GM19240 (cell line): ENCODE data around the gene AEN.
"Not testable (repeated sequence)": the region's sequence is repeated elsewhere in the genome, so short reads cannot be mapped to it uniquely, and the experiment has no call there.

Source experiments
- DNase-seq: peaks from one replicate; pipeline ENCODE4 v3.0.0; 2011; ENCODE audit warnings: low spot score; ENCODE audit not compliant: insufficient read length

The AEN gene

DNA sequence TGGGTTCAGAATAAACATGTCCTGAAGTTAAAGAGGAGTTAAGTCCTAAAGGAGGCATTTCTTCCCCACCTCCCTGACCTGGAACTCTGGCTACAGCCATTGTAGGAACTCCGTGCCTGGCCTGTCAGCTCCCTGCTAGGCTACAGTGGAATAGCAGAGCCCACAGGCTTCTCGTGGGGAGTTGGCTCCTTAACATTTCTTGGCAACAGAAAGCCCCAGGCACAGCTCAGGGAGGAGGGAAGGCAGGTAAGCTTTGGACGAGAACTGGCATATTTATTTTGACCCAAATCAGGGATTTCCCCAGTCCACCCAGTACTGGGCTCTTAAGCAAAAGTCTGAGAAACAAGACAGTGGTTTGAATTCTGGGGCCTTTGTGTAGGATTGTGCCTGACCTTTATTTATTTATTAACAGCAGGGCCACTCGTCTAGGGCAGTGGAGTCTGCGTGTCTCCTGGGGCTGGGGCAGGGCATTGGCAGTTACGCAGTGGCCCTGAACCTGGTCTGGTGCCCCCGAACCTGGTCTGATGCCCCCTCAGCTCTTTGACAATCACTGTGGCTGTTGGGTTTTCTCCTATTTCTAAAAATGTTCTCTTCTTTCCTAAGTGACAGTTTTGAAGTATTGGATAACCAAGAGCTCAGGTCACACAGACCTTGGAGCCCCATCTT is 9.8 kb downstream of the AEN start:
- DNase-seq = no peak

DNA sequence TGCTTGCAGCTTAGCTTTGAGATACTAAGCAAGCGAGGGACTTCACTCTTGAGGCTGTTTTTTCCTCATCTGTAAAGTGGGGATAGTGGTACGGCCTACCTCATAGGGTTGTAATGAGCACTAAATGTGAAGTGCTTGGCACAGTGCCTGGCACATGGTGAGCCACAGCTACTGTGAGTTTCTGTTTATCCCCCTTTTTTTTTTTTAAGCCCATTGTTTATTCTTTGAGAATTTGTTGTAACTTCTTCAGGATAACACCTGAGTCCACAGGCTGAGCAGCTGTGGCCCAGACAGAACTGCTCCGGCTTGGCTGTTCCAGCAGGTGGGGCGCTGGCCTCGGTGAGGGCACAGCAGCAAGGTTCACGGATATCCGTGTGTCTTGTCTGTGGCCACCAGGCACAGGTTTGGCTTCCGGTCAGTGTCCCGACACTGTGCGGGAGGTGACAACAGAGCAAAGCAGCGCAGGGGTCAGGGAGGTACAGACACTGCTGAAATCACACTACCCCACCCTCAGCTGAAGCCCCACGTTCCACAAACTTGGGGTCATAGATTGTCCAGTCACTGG is 10.4 kb downstream of the AEN start:
- DNase-seq = no peak

DNA sequence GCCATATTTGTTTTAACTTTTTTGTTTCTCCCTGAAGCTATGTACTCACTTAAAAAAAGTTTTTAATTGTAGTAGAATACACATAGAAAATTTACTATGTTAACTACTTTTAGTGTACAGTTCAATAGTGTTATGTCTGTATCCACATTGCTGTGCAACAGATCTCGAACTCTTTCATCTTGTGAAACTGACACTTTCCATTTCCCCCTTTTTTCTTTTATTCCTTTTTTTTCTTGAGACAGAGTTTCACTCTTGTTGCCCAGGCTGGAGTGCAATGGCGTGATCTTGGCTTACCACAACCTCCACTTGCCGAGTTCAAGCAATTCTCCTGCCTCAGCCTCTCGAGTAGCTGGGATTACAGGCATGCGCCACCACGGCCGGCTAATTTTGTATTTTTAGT is 11.7 kb downstream of the AEN start:
- DNase-seq = not testable (repeated sequence)

DNA sequence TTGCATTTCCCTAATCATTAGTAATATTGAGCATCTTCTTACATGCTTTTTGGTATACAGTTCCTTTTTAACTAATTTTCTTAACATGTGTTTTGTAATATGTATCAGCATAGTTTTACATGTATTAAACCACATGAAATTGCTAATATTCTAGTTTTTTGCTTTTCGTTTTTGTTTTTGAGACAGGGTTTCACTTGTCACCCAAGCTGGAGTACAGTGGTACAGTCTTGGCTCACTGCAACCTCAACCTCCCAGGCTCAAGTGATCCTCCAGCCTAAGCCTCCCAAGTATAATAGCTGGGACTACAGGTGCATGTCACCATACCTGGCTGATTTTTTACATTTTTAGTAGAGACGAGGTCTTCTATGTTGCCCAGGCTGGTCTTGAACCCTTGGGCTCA is 13.3 kb downstream of the AEN start:
- no peak for DNase-seq

DNA sequence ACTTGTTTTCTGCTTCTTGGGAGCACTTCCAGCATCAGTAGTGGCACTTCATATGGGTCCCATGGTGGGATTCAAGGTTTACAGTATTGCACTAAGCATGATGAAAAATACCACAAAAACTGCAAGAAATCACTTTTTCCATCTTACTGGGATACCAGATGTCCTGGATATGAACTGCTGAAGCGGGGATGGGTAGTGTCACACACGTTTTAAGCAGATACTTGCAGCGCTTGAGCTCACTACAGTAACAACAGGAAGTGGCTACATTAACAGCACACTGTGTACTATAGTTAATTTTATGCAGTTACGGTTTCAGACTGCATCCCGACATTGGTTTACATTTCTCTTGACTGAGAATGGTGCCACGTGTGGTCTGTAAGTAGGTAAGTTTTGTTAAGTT is 14.2 kb downstream of the AEN start:
- DNase-seq = no peak

DNA sequence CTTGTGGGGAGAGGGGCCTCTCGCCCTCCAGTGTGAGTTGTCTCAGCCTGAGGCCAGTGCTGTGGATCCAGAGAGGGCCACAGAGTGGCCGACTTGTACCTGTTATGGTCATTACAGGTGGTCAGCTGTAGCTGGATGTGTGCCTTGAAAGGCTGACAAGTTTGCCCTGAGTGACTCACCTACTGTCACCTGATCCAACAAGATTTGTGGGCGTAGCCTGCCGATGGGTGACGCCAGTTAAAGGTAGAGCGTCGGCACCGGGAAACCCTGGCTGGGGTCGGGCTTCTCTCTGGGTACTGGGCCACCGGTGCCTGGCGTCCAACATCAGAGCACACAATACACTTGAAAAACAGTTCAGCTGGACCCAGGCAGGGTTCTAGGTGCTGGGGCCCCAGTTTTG is 14.9 kb downstream of the AEN start:
- no peak for DNase-seq

DNA sequence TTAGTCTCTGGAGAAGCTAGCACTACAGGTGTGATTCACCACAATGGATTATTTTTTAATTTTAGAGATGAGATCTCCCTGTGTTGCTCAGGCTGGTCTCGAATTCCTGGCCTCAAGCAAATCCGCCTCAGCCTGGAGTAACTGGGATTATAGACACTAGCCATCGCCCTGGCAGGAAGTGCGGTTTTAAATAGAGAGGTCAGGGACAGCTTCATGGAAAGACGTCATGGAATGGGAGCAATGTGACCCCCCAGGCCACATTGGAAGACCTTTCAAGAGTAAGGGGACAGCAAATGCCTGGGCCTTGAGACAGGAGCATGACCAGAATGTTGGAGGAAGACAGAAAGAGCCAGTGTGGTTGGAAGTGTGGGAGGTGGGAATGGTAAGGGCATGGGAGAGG is 15.5 kb downstream of the AEN start:
- DNase-seq = no peak

DNA sequence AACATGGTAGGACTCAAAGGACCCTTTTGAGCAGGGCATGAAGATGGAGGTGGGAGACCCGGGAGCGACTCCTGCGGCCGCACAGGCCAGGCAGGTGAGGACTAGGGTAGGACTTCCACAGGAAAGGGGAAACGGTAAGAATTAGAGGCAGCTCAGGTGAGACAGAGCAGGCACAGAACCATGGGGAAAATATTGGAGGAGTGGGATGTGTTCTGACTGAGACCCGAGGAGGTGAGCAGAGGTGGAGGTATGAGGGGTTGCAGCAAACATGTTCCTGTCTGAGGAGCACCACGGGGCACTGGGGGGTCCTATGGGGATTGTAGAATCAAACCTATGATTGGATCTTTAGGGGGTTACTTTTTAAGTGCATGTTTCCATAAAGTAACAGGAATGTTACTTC is 16.3 kb downstream of the AEN start:
- no peak for DNase-seq

DNA sequence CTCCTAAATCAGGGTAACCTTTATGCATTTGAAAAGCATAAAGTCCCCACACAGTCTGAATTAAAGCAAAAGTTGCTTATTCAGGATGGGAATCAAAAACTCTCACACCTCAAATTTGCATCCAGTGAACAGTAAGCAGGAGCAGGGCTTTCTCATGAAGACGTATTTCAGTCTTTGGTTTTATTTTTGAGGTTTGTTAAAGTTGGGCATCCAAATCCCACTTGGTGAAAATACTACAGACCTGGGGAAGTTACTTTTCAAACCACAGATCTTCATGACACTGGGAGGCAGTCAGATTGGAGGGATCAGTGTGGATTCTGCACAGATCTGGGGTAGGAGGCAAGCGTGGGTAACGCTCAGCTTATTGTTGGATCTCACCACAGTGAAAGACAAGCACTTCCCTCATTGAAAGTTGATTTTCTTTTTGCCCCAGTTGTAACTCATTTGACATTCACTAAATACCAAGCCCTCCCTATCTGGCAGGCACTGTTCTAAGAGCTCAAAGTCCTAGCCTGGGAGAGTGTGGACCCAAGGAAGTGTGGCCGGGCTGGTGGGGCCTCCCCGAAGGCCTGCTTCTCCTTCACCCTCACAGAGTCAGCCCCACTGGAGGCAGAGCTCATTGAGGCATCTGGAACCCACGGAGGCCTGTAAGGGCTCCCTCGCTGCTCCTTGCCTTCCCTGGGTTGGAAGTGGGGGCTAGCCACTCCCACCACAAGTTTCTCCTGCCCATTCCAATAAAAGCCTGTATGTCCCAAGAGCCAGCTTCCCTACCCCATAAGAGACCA is 16.9 kb downstream of the AEN start:
- DNase-seq = no peak

DNA sequence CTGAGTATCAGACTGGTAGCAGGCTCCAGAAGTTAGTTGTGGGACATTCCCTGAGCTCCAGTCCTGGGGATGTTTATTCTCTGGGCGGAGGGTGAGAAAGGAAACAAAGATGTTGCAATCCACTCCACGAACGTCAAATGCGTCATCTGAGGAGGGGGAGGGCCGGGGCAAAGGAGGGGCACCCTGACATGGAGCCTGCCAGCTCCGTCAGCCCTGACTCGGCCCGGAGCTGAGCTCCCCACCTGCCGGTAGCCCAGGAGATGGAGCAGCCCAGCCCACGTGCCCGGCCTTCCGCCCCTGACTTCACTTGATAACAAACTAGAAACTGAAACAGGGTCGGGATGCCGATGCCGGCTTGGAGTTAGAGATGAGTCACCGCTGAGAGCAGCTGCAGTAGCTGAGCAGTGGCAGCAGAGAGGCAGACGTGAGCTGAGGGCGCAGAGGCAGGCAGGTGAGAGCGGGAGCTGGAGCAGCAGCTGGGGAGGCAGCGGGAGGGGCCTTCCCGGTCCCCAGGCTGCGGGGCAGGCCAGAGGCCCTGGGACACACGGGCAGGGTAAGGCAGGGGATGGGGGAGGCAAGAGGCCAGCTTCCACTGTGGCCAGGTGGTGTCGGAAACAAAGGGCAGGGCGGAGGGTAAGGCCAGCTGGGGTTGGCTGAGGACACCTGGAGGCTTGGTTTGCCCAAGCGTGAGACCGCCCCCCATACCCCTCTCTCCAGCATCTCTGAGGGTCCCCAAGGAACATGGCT is 17.7 kb downstream of the AEN start, which contains the start of gene ISG20:
TSS of gene ISG20 (plus strand) at position 391 of the 747 bp plus-strand sequence. CDS start at position 742, 351 bp downstream.
- peak; percentile 81 for DNase-seq

DNA sequence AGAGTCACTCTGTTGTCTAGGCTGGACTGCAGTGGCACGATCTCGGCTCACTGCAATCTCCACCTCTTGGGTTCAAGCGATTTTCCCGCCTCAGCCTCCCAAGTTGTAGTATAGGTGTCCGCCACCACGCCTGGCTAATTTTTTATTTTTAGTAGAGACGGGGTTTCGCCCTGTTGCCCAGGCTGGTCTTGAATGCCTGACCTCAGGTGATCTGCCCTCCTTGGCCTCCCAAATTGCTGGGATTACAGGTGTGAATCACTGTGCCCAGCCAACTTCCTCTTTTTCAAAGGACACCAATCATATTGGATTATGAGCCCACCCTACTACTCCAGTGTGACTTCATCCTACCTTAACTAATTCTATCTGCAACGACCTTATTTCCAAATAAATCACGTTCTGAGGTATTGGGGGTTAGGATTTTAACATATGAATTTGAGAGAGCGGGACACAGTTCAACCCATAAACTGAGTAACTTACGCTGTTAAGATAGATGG is 20.9 kb downstream of the AEN start:
- no peak for DNase-seq

DNA sequence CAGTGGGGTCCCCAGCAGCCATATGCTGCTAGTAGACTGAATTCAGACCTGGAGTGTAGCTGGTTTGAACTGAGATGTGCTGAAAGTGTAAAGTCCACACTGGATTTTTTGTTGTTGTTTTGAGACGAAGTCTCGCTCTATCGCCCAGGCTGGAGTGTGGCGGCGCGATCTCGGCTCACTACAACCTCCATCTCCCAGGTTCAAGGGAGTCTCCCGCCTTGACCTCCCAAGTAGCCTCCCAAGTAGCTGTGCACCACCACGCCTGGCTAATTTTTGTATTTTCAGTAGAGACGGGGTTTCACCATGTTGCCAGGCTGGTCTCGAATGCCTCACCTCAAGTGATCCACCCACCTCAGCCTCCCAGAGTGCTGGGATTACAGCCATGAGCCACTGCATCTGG is 21.4 kb downstream of the AEN start:
- DNase-seq = not testable (repeated sequence)

DNA sequence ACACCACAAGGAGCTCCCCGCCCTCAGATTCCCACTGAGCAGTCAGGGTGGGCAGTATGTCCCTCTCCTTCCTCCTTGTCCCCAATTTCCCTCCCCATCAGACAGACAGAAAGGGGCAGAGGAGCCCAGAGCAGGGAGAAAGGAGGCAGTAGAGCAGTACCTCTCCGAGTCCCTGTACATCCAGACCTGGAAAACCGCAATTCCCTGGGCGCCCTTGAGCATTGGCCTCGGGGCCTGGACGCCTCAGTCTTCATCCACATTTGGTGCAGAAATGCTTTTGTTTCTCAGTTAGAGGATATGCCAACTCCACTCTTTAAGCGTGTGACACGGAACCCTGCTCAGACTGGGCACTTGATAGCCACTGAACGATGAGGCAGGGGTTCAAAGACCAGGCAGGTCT is 23.6 kb downstream of the AEN start:
- DNase-seq = no peak

DNA sequence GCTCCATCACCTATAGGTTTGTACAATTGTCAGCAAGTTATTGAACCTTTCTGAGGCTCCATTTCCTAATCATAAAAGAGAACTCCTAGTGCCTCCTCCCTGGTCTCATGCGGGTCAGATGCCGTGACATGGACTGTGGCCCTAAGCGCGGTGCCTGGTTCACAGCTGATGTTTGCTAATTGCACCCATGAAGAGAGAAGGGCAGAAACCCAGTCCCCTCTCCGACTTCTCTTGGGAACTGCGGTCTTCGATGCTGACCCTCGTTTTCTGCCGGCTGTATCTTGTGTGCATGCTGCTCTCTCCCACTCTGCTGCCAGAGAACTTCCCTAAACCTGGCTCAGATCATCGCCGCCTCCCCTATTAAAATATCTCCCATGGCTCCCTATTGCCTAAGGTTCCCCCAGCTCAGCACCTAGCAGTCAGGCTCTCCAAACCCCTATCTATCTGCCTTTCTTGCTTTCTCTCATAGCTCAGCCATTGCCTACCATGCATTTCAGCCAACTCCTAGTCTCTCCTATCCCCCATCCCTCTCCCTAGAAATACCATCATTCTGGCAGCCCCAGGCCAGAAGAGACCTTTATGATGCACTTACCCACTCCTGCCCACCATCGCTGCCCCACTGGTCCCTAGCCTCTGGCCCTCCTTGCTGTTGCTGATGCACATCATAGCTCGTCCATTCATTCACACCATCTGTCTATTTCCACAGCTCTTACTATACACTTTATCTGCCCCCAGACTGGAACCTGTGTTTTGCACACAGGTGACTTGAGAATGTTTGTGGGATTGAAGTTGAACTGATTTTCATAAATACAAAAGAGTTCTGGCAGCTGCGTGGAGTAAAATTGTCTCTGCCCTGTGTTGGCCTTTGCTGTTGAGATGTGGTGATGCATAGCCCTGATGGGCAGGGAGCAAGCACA is 24.3 kb downstream of the AEN start:
- no peak for DNase-seq

DNA sequence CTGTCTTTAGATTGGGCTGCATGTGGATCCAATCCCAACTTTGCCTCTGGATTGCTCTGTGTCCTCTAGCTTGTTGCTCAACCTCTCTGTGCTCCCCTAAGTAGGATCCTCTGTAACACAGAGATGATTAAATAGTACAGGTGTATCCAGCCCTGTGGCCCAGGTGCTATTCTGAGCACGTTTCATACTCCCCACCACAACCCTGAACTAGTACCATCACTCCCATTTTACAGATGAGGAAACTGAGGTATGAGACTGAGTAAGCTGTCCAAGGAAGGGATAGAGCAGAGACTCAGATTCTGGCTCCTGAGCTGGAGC is 24.9 kb downstream of the AEN start:
- no peak for DNase-seq

DNA sequence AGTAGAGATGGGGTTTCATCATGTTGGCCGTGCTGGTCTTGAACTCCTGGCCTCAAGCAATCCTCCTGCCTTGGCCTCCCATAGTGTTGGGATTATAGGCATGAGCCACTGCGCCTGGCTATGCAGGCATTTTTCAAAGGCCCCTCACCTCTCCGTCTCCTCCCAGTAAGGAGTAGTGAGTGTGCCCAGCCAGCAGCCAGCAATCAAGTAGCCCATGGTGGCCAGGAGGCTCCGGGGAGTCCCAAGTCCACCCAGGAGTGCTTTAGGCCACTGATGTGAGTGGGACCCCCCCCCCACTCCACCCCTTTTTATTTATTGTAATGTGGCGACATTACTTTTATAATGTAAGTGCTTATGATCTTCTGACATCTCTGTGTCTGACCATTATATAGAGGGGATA is 25.8 kb downstream of the AEN start:
- DNase-seq = no peak

DNA sequence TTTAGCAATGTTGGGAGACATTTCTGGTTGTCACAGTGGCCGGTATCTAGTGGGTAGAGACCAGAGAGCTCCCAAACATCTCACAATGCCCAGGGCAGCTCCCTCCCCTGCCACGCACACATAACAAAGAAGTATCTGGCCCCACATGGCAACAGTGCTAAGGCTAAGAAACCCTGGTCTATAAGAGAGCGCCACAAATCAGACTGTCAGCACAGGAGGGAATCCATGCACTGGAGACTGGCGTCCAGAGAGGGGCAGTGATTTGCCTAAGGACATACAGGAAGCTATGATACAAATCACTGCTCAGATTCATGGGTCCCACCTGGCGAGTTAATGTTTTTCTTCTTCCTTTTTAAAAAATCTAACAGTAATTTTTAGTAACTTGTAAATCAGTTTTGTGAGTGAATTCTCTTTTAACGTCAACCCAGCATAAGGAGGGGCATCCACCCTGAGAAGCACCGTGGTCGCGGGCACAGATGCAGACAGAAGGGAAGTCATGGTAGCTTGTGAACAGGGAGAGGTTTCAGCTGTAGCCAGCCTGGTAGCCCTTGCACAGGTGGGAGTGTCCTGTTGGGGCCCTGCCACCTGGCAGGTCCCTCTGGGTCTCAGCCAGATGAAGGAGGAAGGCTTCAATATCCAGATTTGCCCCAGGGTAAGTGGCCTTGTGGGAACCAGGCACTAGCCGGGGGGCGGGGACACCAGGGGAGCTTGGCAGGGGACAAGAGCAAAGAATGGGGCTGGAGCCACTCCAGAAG is 26.4 kb downstream of the AEN start:
- no peak for DNase-seq

DNA sequence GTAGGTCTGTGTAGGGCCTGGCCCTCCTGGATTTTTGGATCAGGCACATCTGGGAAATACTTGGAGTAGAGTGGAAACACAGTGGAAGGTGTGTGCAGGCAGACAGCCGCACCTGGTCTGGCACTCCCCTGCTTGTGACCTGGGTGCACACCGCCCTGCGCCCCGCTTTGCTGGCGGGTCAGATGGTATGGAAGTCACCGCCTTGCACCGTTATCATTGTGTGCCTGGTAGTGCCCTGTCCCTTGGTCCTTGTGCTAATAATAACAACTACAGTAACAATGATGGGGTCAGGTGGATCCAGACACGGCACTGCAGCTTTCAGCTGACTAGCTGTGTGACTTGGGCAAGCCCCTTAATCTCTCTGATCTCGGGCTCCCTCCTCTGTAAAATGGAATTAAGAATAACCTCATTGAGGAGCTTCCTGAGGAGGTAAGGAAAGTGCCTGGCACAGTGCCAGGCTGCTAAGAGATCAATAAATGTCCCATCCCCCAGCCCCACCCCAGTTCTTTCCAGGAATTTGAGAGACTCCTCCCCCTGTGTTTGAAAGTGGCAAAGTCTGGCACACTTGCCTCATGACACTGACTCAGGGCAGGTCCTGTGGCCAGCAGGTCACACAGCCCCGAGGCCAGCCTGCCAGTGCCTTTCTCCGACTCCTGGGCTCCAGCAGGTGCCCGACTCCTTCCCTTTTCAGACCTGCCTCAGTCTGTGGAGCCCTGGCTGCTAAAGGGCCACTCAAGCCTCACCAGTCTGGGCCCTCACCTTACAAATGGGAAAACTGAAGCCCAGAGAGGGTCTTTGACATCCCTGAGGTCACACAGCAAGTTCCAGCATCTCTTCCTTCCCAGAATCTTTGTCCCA is 27.4 kb downstream of the AEN start:
- DNase-seq = no peak

DNA sequence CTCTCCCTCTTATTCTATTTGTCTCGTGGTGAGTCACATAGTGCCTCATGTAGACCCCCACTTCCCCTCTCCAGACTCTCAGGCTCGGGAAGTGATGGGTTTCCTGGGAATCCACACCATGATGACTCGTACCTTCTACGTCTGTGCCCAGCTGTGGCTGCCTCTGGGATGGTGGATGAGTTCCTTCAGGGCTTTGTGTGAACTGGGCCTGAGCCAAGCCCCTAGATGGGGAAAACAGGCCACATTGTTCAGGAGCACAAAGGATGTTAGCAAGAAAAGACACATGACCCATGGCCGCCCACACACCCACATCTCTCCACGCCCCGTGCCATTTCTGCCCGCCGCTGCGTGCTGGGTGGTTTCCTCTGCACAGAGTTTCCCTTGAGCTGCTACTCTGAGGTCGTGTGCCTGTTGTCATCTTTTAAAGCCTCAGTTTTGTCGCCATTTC is 28.2 kb downstream of the AEN start:
- DNase-seq = no peak
